Activated B cell treated with CpG ODN at 0.5 μM for 24 hours (primary cell): ENCODE data around the gene PGRMC1. TPM values are rescaled to one million over a fixed set of nuclear protein-coding genes. Genes with fewer than 3 reads are reported as not detected.

Experiments
- ATAC-seq: fragments of 200-7000 bp; cut with Tn5 transposase; one replicate; pipeline ENCODE4 v1.10.0; 2021; ENCODE audit warnings: low read depth, mild to moderate bottlenecking, moderate library complexity
- CTCF ChIA-PET: fragments of 350-600 bp; sonication (Branson Sonifier 250); formaldehyde crosslinking; loops from one replicate; lab custom pipeline; 2021; ENCODE audit warnings: antibody characterized with exemption; lab: Charles Lee
- POLR2A ChIA-PET: fragments of 350-600 bp; sonication (Branson Sonifier 250); formaldehyde crosslinking; loops from one replicate; lab custom pipeline; 2021; ENCODE audit warnings: antibody characterized with exemption; lab: Charles Lee
- DNase-seq: peaks from one replicate; pipeline ENCODE4 v3.0.0; 2022
- H3K27ac Mint-ChIP-seq: one replicate; pipeline ENCODE4 v1.8.0; 2020; ENCODE audit warnings: mixed read lengths
- H3K27me3 Mint-ChIP-seq: one replicate; pipeline ENCODE4 v1.8.0; 2021; ENCODE audit warnings: mixed read lengths
- H3K36me3 Mint-ChIP-seq: one replicate; pipeline ENCODE4 v1.8.0; 2021; ENCODE audit warnings: low read depth, mixed read lengths
- H3K4me1 Mint-ChIP-seq: one replicate; pipeline ENCODE4 v1.8.0; 2021; ENCODE audit warnings: mixed read lengths
- H3K4me3 Mint-ChIP-seq: one replicate; pipeline ENCODE4 v1.8.0; 2020; ENCODE audit warnings: mild to moderate bottlenecking, mixed read lengths
- H3K9me3 Mint-ChIP-seq: one replicate; pipeline ENCODE4 v1.8.0; 2020; ENCODE audit warnings: mixed read lengths
- CTCF ChIP-seq: fragments of 200-600 bp; IDR thresholded peaks from one replicate; pipeline ENCODE4 v1.8.0; 2022; ENCODE audit warnings: antibody characterized with exemption, mild to moderate bottlenecking
- intact Hi-C: fragments of 100-400 bp; cut with micrococcal nuclease; formaldehyde crosslinking; loops from one replicate; pipeline ENCODE4 v1.15.1; 2024
- total RNA-seq: library from RNA; stranded (reverse); gene quantifications from 2 replicates; pipeline ENCODE4 v1.2.3, GENCODE V29; 2022

The PGRMC1 gene
- total RNA-seq, 1 donor from 2014 or later = 9.8 TPM

- no peak for ATAC-seq
- Mint-ChIP-seq H3K9me3 (no peaks in the 10 kb centered on the region), H3K36me3 (no peaks in the 10 kb centered on the region), H3K27me3 (peaks cover 14% of the 10 kb centered on the region), H3K4me3 (no peak overlapping the region), H3K4me1 (no peaks in the 10 kb centered on the region), H3K27ac (no peak overlapping the region)
- DNase-seq = no peak
- ChIA-PET POLR2A (no interaction called here), CTCF (no interaction called here)
- intact Hi-C loops = no loop called here
- no peak for TF ChIP-seq CTCF
These were observed 12.3 kb upstream of the PGRMC1 start for GRCh38 chrX:119223783-119224182.

GRCh38 chrX:119226446-119226845, 9.6 kb upstream of the PGRMC1 start:
- no peak overlapping the region for H3K4me3 Mint-ChIP-seq
- no peaks in the 10 kb centered on the region for H3K4me1 Mint-ChIP-seq
- no peak overlapping the region for H3K27ac Mint-ChIP-seq
- TF ChIP-seq CTCF = no peak
- intact Hi-C loops = no loop called here
- DNase-seq (no peak), ATAC-seq (no peak)
- POLR2A ChIA-PET = no interaction called here
- H3K27me3 Mint-ChIP-seq = peaks cover 12% of the 10 kb centered on the region
- CTCF ChIA-PET = no interaction called here
- no peaks in the 10 kb centered on the region for H3K9me3 Mint-ChIP-seq
- H3K36me3 Mint-ChIP-seq = no peaks in the 10 kb centered on the region

GRCh38 chrX:119228512-119229252, 7.4 kb upstream of the PGRMC1 start:
- ATAC-seq (no peak), DNase-seq (no peak)
- intact Hi-C loops = no loop called here
- no peak overlapping the region for H3K27ac Mint-ChIP-seq
- no peaks in the 10 kb centered on the region for H3K36me3 Mint-ChIP-seq
- CTCF ChIA-PET = no interaction called here
- TF ChIP-seq CTCF = no peak
- no peak overlapping the region for H3K4me3 Mint-ChIP-seq
- peaks cover 12% of the 10 kb centered on the region for H3K27me3 Mint-ChIP-seq
- POLR2A ChIA-PET = no interaction called here
- H3K9me3 Mint-ChIP-seq = no peaks in the 10 kb centered on the region
- H3K4me1 Mint-ChIP-seq = no peaks in the 10 kb centered on the region

GRCh38 chrX:119229253-119229615, 6.9 kb upstream of the PGRMC1 start:
- Mint-ChIP-seq H3K4me1 (no peaks in the 10 kb centered on the region), H3K4me3 (no peak overlapping the region), H3K9me3 (no peaks in the 10 kb centered on the region), H3K36me3 (no peaks in the 10 kb centered on the region), H3K27me3 (peaks cover 12% of the 10 kb centered on the region), H3K27ac (no peak overlapping the region)
- no peak for TF ChIP-seq CTCF
- intact Hi-C loops = no loop called here
- POLR2A ChIA-PET = no interaction called here
- ATAC-seq (no peak), DNase-seq (no peak)
- CTCF ChIA-PET = no interaction called here

- peaks cover 4% of the 10 kb centered on the region for H3K4me1 Mint-ChIP-seq
- ATAC-seq = no peak
- H3K27me3 Mint-ChIP-seq = peaks cover 12% of the 10 kb centered on the region
- CTCF ChIA-PET = no interaction called here
- POLR2A ChIA-PET = no interaction called here
- intact Hi-C loops = loop anchor here (10.0 kb wide), 2 partner anchors 174 to 256 kb away; partner anchors contain the start of gene LONRF3
- H3K27ac Mint-ChIP-seq = no peak overlapping the region
- no peak for DNase-seq
- no peak for TF ChIP-seq CTCF
- no peak overlapping the region for H3K4me3 Mint-ChIP-seq
- no peaks in the 10 kb centered on the region for H3K36me3 Mint-ChIP-seq
- no peaks in the 10 kb centered on the region for H3K9me3 Mint-ChIP-seq
These were observed 5.2 kb upstream of the PGRMC1 start for GRCh38 chrX:119230850-119231249.
